NCI-H1092 (cell line): Measurements from ENCODE around the gene SCARB1.

Experiments used
- DNase-seq: peaks from one replicate; lab custom pipeline; 2025; lab: John Stamatoyannopoulos, UW

Gene SCARB1

DNA sequence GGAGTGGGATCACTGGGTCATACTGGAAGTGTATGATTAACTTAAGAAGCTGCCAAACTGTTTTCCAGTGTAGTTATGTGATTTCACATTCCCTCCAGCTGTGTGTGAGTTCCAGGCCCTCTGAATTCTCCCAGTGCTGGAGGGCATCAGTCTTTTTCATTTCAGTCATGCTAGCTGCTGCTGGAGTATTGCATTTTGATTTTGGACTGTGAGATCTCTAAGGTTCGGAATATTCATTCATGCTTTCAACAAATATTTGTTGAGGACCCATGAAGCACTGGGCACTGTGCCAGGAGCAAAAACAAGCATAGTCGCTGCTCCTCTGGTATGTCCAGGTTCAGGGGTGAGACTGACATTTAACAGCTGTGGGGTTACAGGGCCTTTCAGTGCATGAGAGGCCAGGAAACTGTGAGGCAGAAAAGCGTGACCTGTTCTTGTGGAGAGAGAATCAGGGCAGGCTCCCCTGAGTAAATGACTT is 133.2 kb downstream of the SCARB1 start:
- DNase-seq, result peak; percentile 34

DNA sequence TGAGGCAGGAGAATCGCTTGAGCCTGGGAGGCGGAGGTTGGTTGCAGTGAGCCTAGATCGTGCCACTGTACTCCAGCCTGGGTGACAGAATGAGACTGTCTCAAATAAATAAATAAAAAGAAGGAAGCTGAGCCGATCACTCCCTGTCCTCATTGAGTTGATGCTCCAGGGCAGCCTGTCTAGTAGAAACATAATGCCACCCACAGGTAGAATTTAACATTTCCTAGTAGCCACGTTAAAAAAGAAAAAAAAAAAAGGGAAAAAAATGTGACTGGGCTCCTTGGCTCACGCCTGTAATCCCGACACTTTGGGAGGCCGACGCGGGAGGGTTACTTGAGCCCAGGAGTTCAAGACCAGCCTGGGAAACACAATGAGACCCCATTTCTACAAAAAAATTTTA is 135.7 kb downstream of the SCARB1 start:
- no peak for DNase-seq

DNA sequence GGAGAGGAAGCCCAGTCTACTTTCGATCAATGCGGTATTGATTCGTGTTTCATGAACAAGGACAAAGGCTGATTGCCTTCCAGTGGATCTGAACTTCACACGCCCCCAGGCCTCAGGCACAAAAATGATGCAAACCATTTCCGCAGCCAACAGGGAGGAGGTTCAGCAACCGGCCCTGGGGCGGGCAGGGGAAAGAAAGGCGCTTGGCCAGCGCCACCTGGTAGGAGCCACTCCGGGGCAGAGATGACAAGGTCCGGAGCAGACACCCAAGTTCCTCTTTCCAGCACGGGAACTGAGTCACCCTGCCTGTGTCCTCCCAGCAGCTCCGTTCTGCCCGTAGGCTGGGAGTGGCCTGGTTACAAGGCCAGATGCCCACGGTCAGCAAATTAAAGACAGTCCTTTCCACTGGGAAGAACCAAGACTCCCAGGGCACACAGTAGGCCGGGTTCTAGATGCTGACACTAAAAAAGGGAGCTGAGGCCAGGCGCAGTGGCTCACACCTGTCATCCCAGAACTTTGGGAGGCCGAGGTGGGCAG is 136.3 kb downstream of the SCARB1 start:
- DNase-seq, result no peak
